GM21529 (cell line): Measurements from ENCODE around the gene SALL1.

Source experiments
- ATAC-seq: cut with Tn5 transposase; IDR thresholded peaks from one replicate; pipeline ENCODE4 v1.9.1; 2021; ENCODE audit not compliant: unreplicated experiment

SALL1 gene

GRCh38 chr16:51114382-51114781 is 36.7 kb downstream of the SALL1 start:
- no peak for ATAC-seq

- ATAC-seq: no peak
Observed at GRCh38 chr16:51113236-51114125, 37.6 kb downstream of the SALL1 start.

- ATAC-seq: no peak
Observed at GRCh38 chr16:51112323-51112722, 38.7 kb downstream of the SALL1 start.

DNA sequence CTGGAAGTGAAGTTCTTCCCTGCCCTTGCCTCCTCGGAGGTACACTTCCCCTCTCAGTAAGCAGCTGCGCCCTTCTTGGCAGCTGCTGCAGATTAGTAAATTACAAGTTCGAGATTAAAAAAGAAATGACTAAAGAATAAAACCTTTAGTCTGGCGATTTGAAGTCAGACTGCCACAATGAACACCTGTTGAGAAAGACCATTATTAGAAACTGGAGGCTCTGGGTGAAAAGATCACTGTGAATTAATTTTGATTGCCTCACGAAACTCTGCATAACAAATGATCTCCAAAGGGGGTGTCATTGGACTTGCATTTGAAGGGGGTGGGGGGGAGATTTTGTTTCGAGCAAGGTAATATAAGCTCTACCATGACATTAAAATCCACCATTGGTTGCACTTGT is 39.3 kb downstream of the SALL1 start:
- no peak for ATAC-seq

DNA sequence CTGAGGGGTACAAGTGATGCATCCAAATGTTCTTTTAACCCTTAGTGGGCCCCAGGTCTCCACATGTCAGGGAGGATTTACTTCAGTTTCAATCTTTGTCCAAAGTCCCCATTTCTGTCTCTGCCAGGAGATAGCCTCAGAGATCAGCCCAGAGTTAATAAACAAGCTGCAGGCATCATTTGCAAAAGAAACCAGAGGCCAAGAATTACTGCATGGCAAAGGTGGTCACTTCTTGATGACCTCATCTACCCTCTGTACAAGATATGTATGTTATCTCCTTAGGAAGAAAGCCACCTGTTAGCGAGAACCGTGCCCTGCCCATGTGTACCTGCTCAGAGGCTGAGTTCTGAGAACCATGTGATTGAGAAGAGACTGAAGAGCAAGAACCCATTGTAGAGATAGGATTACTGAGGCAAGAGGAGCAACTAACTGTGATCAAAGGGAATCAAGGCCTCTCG is 40.3 kb downstream of the SALL1 start:
- ATAC-seq: no peak

- no peak for ATAC-seq
Observed at GRCh38 chr16:51109173-51109572, 41.9 kb downstream of the SALL1 start.

DNA sequence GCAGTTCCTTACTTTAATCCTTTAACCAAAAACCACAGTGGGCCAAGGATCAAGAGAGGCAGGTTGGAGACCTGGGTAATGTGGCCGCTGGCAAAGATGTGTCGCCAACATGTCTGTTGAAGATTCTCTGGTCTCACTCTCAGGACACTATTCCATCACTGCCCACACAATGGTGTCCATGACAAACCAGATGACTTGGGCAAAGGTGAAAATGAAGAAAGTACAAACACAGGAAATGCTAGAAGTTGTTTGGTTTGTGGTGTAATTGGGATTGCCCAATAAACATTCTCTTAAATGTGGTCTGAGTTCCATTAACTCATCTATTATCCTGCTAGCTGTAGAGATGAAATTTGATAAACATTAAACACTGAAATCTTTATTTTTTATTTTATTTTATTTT is 43.3 kb downstream of the SALL1 start:
- no peak for ATAC-seq

GRCh38 chr16:51106535-51106934 is 44.5 kb downstream of the SALL1 start:
- ATAC-seq: no peak

DNA sequence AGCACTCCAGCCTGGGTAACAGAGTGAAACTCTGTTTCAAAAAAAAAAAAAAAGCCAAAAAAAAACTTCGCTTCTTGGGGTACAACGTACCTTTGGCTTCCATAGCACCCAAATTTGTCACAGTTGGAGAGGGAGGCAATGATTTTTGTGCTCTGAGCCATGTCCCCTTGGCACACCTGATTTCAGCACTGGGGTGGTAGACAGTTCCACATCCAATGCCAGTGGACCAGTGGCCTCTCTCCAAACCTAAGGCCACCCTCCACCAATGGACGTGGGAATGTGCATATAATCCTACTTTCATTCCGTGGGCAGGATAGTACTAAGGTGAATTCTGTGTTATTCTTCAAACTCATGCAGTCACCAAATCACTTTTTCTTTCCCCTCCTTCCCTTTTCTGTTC is 47.5 kb downstream of the SALL1 start:
- ATAC-seq: no peak

DNA sequence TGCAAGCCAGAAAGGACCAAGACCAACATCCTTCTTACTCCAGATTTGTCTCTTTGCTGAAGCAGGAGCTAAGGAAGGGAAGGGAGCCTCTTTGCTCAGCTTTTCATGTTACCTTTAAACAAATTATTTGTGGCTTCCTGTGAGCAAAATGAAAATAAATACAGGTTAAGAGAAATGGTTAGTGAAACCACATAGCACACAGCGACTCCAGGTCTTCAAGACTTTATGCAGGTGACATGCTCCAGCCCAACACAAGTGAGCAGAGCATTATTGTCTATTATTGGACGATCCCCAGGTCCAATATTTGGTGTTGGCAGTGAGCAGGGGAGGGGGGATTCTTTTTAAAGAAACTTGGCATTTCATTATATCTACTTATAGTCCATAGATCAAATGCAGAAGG is 53.3 kb downstream of the SALL1 start:
- ATAC-seq: no peak

- ATAC-seq: no peak
Observed at GRCh38 chr16:51095890-51096626, 55.0 kb downstream of the SALL1 start.

GRCh38 chr16:51095084-51095881 is 55.8 kb downstream of the SALL1 start:
- no peak for ATAC-seq

- no peak for ATAC-seq
Observed at GRCh38 chr16:51093726-51094280, 57.3 kb downstream of the SALL1 start.
